ENCODE results near the gene UBAC2. TPM values are rescaled to one million over a fixed set of nuclear protein-coding genes. Genes with fewer than 3 reads are reported as not detected.

UBAC2 gene
- total RNA-seq, 1 donor from 2014 or later: 64.3 TPM

GRCh38 chr13:99221567-99222239, 21.0 kb downstream of the UBAC2 start:
- H3K36me3 Mint-ChIP-seq: peaks cover 9% of the 10 kb centered on the region
- peaks cover 19% of the 10 kb centered on the region for H3K9me3 Mint-ChIP-seq
- DNase-seq (ENCODE audit: low spot score in 2 of 2, unreplicated experiment in 2 of 2): no peak
- no peak overlapping the region for H3K4me3 Mint-ChIP-seq
- H3K27ac Mint-ChIP-seq: no peak overlapping the region
- no peak for TF ChIP-seq CTCF (IDR thresholded peaks at IDR 0.05; ENCODE audit: unreplicated experiment)
- no peaks in the 10 kb centered on the region for H3K27me3 Mint-ChIP-seq (ENCODE audit: low read depth)
- H3K4me1 Mint-ChIP-seq: peaks cover 6% of the 10 kb centered on the region

GRCh38 chr13:99223587-99223986, 22.9 kb downstream of the UBAC2 start:
- H3K27me3 Mint-ChIP-seq (ENCODE audit: low read depth): no peaks in the 10 kb centered on the region
- no peak overlapping the region for H3K4me3 Mint-ChIP-seq
- peaks cover under 1% of the 10 kb centered on the region for H3K4me1 Mint-ChIP-seq
- DNase-seq (ENCODE audit: low spot score in 2 of 2, unreplicated experiment in 2 of 2): no peak
- H3K27ac Mint-ChIP-seq: no peak overlapping the region
- peaks cover 9% of the 10 kb centered on the region for H3K36me3 Mint-ChIP-seq
- TF ChIP-seq CTCF (IDR thresholded peaks at IDR 0.05; ENCODE audit: unreplicated experiment): no peak
- peaks cover 19% of the 10 kb centered on the region for H3K9me3 Mint-ChIP-seq

- Mint-ChIP-seq H3K27ac (no peak overlapping the region), H3K9me3 (peaks cover 19% of the 10 kb centered on the region), H3K4me3 (no peak overlapping the region), H3K36me3 (peaks cover 9% of the 10 kb centered on the region), H3K27me3 (ENCODE audit: low read depth) (no peaks in the 10 kb centered on the region), H3K4me1 (peaks cover 5% of the 10 kb centered on the region)
- no peak for TF ChIP-seq CTCF (IDR thresholded peaks at IDR 0.05; ENCODE audit: unreplicated experiment)
- DNase-seq (ENCODE audit: low spot score in 2 of 2, unreplicated experiment in 2 of 2): no peak
These were observed 23.4 kb downstream of the UBAC2 start for GRCh38 chr13:99224021-99224420.

GRCh38 chr13:99225078-99225477, 24.4 kb downstream of the UBAC2 start:
- Mint-ChIP-seq H3K9me3 (peaks cover 19% of the 10 kb centered on the region), H3K4me3 (no peak overlapping the region), H3K4me1 (peaks cover 9% of the 10 kb centered on the region)

GRCh38 chr13:99226513-99226912, 25.9 kb downstream of the UBAC2 start:
- H3K4me1 Mint-ChIP-seq: peaks cover 9% of the 10 kb centered on the region
- no peak for DNase-seq (ENCODE audit: low spot score in 2 of 2, unreplicated experiment in 2 of 2)
- H3K27me3 Mint-ChIP-seq (ENCODE audit: low read depth): no peaks in the 10 kb centered on the region
- H3K9me3 Mint-ChIP-seq: peaks cover 19% of the 10 kb centered on the region
- no peak overlapping the region for H3K4me3 Mint-ChIP-seq
- no peak for TF ChIP-seq CTCF (IDR thresholded peaks at IDR 0.05; ENCODE audit: unreplicated experiment)
- H3K36me3 Mint-ChIP-seq: peaks cover 9% of the 10 kb centered on the region
- no peak overlapping the region for H3K27ac Mint-ChIP-seq

More at GRCh38 chr13:99225078-99225477, 24.4 kb downstream of the UBAC2 start:
- Mint-ChIP-seq H3K27ac (no peak overlapping the region), H3K27me3 (ENCODE audit: low read depth) (no peaks in the 10 kb centered on the region), H3K36me3 (peaks cover 9% of the 10 kb centered on the region)
- no peak for TF ChIP-seq CTCF (IDR thresholded peaks at IDR 0.05; ENCODE audit: unreplicated experiment)
- no peak for DNase-seq (ENCODE audit: low spot score in 2 of 2, unreplicated experiment in 2 of 2)
